ENCODE measurements around the gene SACS.

The SACS gene

GRCh38 chr13:23470790-23471614, 37.5 kb upstream of the SACS start:
- TF ChIP-seq CTCF (IDR thresholded peaks at IDR 0.05; ENCODE audit: low read depth, low read length) = no peak
- in situ Hi-C loops (cut with HindIII; ENCODE audit: low sequenced_read_pairs) = no loop called here
- no peak overlapping the region for H3K4me3 ChIP-seq (ENCODE audit: low read depth, low read length)
- no peak for DNase-seq (ENCODE audit: low read depth, low spot score)

- peak; percentile 38 for DNase-seq (ENCODE audit: low read depth, low spot score)
- no peak overlapping the region for H3K4me3 ChIP-seq (ENCODE audit: low read depth, low read length)
- in situ Hi-C loops (cut with HindIII; ENCODE audit: low sequenced_read_pairs) = no loop called here
- no peak for TF ChIP-seq CTCF (IDR thresholded peaks at IDR 0.05; ENCODE audit: low read depth, low read length)
Observed at GRCh38 chr13:23469951-23470421, 36.5 kb upstream of the SACS start.

- TF ChIP-seq CTCF (IDR thresholded peaks at IDR 0.05; ENCODE audit: low read depth, low read length) = no peak
- in situ Hi-C loops (cut with HindIII; ENCODE audit: low sequenced_read_pairs) = no loop called here
- no peak for DNase-seq (ENCODE audit: low read depth, low spot score)
- no peak overlapping the region for H3K4me3 ChIP-seq (ENCODE audit: low read depth, low read length)
Observed at GRCh38 chr13:23468811-23469210, 35.3 kb upstream of the SACS start.

GRCh38 chr13:23467932-23468278, 34.4 kb upstream of the SACS start:
- in situ Hi-C loops (cut with HindIII; ENCODE audit: low sequenced_read_pairs) = no loop called here
- no peak overlapping the region for H3K4me3 ChIP-seq (ENCODE audit: low read depth, low read length)
- TF ChIP-seq CTCF (IDR thresholded peaks at IDR 0.05; ENCODE audit: low read depth, low read length) = no peak
- DNase-seq (ENCODE audit: low read depth, low spot score) = no peak

- TF ChIP-seq CTCF (IDR thresholded peaks at IDR 0.05; ENCODE audit: low read depth, low read length) = no peak
- in situ Hi-C loops (cut with HindIII; ENCODE audit: low sequenced_read_pairs) = no loop called here
- H3K4me3 ChIP-seq (ENCODE audit: low read depth, low read length) = no peak overlapping the region
- DNase-seq (ENCODE audit: low read depth, low spot score) = no peak
Observed at GRCh38 chr13:23467048-23467931, 33.8 kb upstream of the SACS start.

- H3K4me3 ChIP-seq (ENCODE audit: low read depth, low read length) = peak overlapping the region; percentile 36
- peak; percentile 89 for DNase-seq (ENCODE audit: low read depth, low spot score)
- in situ Hi-C loops (cut with HindIII; ENCODE audit: low sequenced_read_pairs) = no loop called here
- peak; percentile 64 for TF ChIP-seq CTCF (IDR thresholded peaks at IDR 0.05; ENCODE audit: low read depth, low read length)
Observed at GRCh38 chr13:23466144-23467002, 32.9 kb upstream of the SACS start.

Data from astrocyte of the spinal cord (primary cell).